GM23338 (cell line): ENCODE data around the gene BGLAP. TPM values are rescaled to one million over a fixed set of nuclear protein-coding genes. Genes with fewer than 3 reads are reported as not detected.

Experiments
- ATAC-seq: fragments of 200-7000 bp; cut with Tn5 transposase; 3 replicates; pipeline ENCODE4 v1.9.1; 2020
- DNase-seq: peaks from one replicate; pipeline ENCODE4 v3.0.0-alpha.2; 2015; ENCODE audit warnings: low spot score
- H2AFZ ChIP-seq: fragments of 200-600 bp; sonication (generic); 2 replicates; pipeline ENCODE4 v1.8.0; 2016; ENCODE audit warnings: antibody characterized with exemption, mild to moderate bottlenecking, moderate library complexity
- H3F3A ChIP-seq: fragments of 200-600 bp; sonication (generic); replicated peaks from 2 replicates; pipeline ENCODE4 v1.8.0; 2017; ENCODE audit warnings: antibody characterized with exemption, mixed run types, low read depth
- H3K27ac ChIP-seq: fragments of 200-600 bp; sonication (generic); 2 replicates; pipeline ENCODE4 v1.6.1; 2016; ENCODE audit warnings: low read depth
- H3K27me3 ChIP-seq: fragments of 200-600 bp; sonication (generic); 2 replicates; pipeline ENCODE4 v1.8.0; 2016; ENCODE audit warnings: mild to moderate bottlenecking, mixed run types, moderate library complexity; ENCODE audit not compliant: insufficient read depth
- H3K36me3 ChIP-seq: fragments of 200-600 bp; sonication (generic); 2 replicates; pipeline ENCODE4 v1.8.0; 2016; ENCODE audit warnings: mild to moderate bottlenecking; ENCODE audit not compliant: insufficient read depth
- H3K4me1 ChIP-seq: fragments of 200-600 bp; sonication (generic); 2 replicates; pipeline ENCODE4 v1.8.0; 2016; ENCODE audit warnings: mild to moderate bottlenecking, moderate library complexity; ENCODE audit not compliant: insufficient read depth
- H3K4me2 ChIP-seq: fragments of 200-600 bp; sonication (generic); 2 replicates; pipeline ENCODE4 v1.7.1; 2017; ENCODE audit warnings: mixed run types
- H3K4me3 ChIP-seq: fragments of 200-600 bp; sonication (generic); 2 replicates; pipeline ENCODE4 v1.6.1; 2016; ENCODE audit warnings: mixed run types
- H3K79me2 ChIP-seq: fragments of 200-600 bp; sonication (generic); replicated peaks from 2 replicates; pipeline ENCODE4 v1.8.0; 2017; ENCODE audit warnings: mild to moderate bottlenecking; ENCODE audit not compliant: insufficient read depth
- H3K9me2 ChIP-seq: fragments of 200-600 bp; sonication (generic); 2 replicates; pipeline ENCODE4 v1.8.0; 2017; ENCODE audit not compliant: insufficient read depth
- H4K20me1 ChIP-seq: fragments of 200-600 bp; sonication (generic); replicated peaks from 2 replicates; pipeline ENCODE4 v1.8.0; 2017; ENCODE audit warnings: mild to moderate bottlenecking; ENCODE audit not compliant: insufficient read depth
- H3K27ac Mint-ChIP-seq: 2 replicates; pipeline ENCODE4 v1.8.0; 2020; ENCODE audit warnings: inconsistent platforms, mild to moderate bottlenecking, moderate library complexity, mixed read lengths
- H3K27me3 Mint-ChIP-seq: 3 replicates; pipeline ENCODE4 v1.8.0; 2022; ENCODE audit warnings: low read depth, mild to moderate bottlenecking, moderate library complexity, mixed read lengths, inconsistent platforms; ENCODE audit not compliant: insufficient read depth, poor library complexity
- H3K36me3 Mint-ChIP-seq: 3 replicates; pipeline ENCODE4 v1.8.0; 2021; ENCODE audit warnings: low read depth, mild to moderate bottlenecking, inconsistent platforms, moderate library complexity, mixed read lengths
- H3K4me1 Mint-ChIP-seq: 3 replicates; pipeline ENCODE4 v1.8.0; 2020; ENCODE audit warnings: mild to moderate bottlenecking, inconsistent platforms, mixed read lengths
- H3K4me3 Mint-ChIP-seq: 3 replicates; pipeline ENCODE4 v1.8.0; 2021; ENCODE audit warnings: moderate library complexity, mild to moderate bottlenecking, inconsistent platforms, mixed read lengths
- H3K9me3 Mint-ChIP-seq: 3 replicates; pipeline ENCODE4 v1.8.0; 2020; ENCODE audit warnings: moderate library complexity, mild to moderate bottlenecking, inconsistent platforms, mixed read lengths
- CREB1 ChIP-seq: fragments of 250-450 bp; sonication (Bioruptor Pico); IDR thresholded peaks from 2 replicates; pipeline ENCODE4 v1.5.0; 2020; ENCODE audit warnings: low read depth, mild to moderate bottlenecking, moderate library complexity
- JUNB ChIP-seq: IDR thresholded peaks from one replicate; pipeline ENCODE4 v1.6.1; 2016; ENCODE audit warnings: antibody characterized with exemption; ENCODE audit not compliant: unreplicated experiment
- NANOG ChIP-seq: IDR thresholded peaks from 2 replicates; pipeline ENCODE4 v1.6.1; 2016; ENCODE audit warnings: antibody characterized with exemption, borderline replicate concordance
- POLR2AphosphoS5 ChIP-seq: IDR thresholded peaks from 2 replicates; pipeline ENCODE4 v1.6.1; 2016; ENCODE audit warnings: antibody characterized with exemption, low read depth
- STAT1 ChIP-seq: IDR thresholded peaks from one replicate; pipeline ENCODE4 v1.6.1; 2016; ENCODE audit warnings: antibody characterized with exemption; ENCODE audit not compliant: unreplicated experiment
- ZNF114 ChIP-seq: fragments of 250-450 bp; sonication (Bioruptor Pico); IDR thresholded peaks from 2 replicates; pipeline ENCODE4 v1.5.0; 2020; ENCODE audit warnings: mild to moderate bottlenecking, moderate library complexity
- ZNF331 ChIP-seq: fragments of 250-450 bp; sonication (Bioruptor Pico); IDR thresholded peaks from 2 replicates; pipeline ENCODE4 v1.5.0; 2020; ENCODE audit warnings: low read depth, mild to moderate bottlenecking, moderate library complexity
- polyA plus RNA-seq: library from polyadenylated mRNA; unstranded; fragments of >200 nt; fragmentation: Nextera tagmentation; extraction: Ambion mirVana; gene quantifications from 2 replicates; pipeline ENCODE4 v1.2.1, GENCODE V29; 2016
- small RNA-seq: library from RNA; depleted of rRNA; stranded (forward); fragments of <200 nt; gene quantifications from one replicate; pipeline ENCODE3, GENCODE V24; 2014; ENCODE audit warnings: low replicate concordance
- total RNA-seq: library from RNA; depleted of rRNA; stranded (reverse); fragments of >200 nt; shearing (Covaris generic); gene quantifications from 2 replicates; pipeline ENCODE4 v1.2.3, GENCODE V29; 2014; rRNA removed
- TF ChIP-seq, protein P1 (sequence below), 2 experiments: fragments of 200-600 bp in 1 of 2; sonication (generic) in 1 of 2; conservative IDR thresholded peaks; 2 replicates each; pipeline versions ENCODE4 v1.5.1 to v1.6.1; 2016 to 2017; ENCODE audit warnings: antibody characterized with exemption in 2 of 2, low read depth in 2 of 2, mild to moderate bottlenecking in 2 of 2, moderate library complexity in 1 of 2

The BGLAP gene
- total and polyA plus RNA-seq, 2 experiments from 2014 or later: 0.36 to 0.42 TPM

GRCh38 chr1:156289857-156290256 is 47.9 kb downstream of the BGLAP start:
- no peak overlapping the region for H2AFZ ChIP-seq
- H3K4me3 Mint-ChIP-seq: no peak overlapping the region
- no peak overlapping the region for H3K27ac Mint-ChIP-seq
- DNase-seq (no peak), ATAC-seq (no peak)
- no peak for TF ChIP-seq ZNF331 (CRISPR knock-in tag)
- no peak for TF ChIP-seq JUNB
- no peak for TF ChIP-seq STAT1
- no peak for TF ChIP-seq CREB1 (CRISPR knock-in tag)
- no peak for TF ChIP-seq ZNF114 (CRISPR knock-in tag)
- no peaks in the 10 kb centered on the region for H3K36me3 ChIP-seq
- peaks cover 3% of the 10 kb centered on the region for H3K4me1 Mint-ChIP-seq
- peaks cover 5% of the 10 kb centered on the region; the same call in 1 of the 2 replicates for H3F3A ChIP-seq
- H3K79me2 ChIP-seq: no peaks in the 10 kb centered on the region
- H3K4me2 ChIP-seq: no peak overlapping the region
- 0 out of 2 replicates have a peak, but pooled peaks cover 2% of the 10 kb centered on the region for H4K20me1 ChIP-seq
- H3K4me1 ChIP-seq: no peaks in the 10 kb centered on the region; the same call in 1 of the 2 replicates
- no peaks in the 10 kb centered on the region for H3K27me3 ChIP-seq
- no peak overlapping the region for H3K27ac ChIP-seq
- peaks cover 9% of the 10 kb centered on the region for H3K27me3 Mint-ChIP-seq
- peaks cover 2% of the 10 kb centered on the region; the same call in 1 of the 3 replicates for H3K36me3 Mint-ChIP-seq
- no peak overlapping the region for H3K4me3 ChIP-seq
- no peaks in the 10 kb centered on the region for H3K9me2 ChIP-seq
- no peaks in the 10 kb centered on the region for H3K9me3 Mint-ChIP-seq

DNA sequence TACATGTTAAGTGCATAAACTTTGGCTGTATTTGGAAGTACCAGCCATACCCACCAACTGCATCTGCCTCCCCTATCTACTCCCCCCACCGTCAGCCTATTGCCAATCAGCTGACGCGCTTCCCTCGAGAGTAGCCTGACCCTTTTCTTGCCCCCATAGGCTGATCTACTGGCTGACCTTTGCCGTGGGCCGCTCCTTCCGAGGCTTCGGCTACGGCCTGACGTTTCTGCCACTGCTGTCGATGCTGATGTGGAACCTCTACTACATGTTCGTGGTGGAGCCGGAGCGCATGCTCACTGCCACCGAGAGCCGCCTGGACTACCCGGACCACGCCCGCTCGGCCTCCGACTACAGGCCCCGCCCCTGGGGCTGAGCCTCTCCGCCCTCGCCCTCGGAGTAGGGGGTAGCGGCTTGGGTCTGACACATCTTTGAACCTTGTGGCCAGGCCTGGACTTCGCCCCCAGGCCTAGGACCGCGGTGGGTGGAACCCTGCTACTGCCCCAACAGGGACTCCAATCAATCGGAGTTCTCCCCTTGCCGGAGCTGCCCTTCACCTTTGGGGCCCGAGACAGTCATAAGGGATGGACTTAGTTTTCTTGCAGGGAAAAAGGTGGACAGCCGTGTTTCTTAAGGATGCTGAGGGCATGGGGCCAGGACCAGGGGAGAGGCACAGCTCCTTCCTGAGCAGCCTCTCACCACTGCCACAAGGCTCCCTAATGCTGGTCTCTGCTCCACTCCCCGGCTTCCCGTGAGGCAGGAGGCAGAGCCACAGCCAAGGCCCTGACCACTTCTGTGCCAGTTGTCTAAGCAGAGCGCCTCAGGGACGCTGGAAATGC is 49.5 kb downstream of the BGLAP start:
- Histone ChIP-seq H2AFZ (peak overlapping the region; percentile 48; the same call in 1 of the 2 replicates), H3K79me2 (no peaks in the 10 kb centered on the region), H3K4me3 (peak overlapping the region; percentile 59), H3K36me3 (no peaks in the 10 kb centered on the region), H4K20me1 (0 out of 2 replicates have a peak, but pooled peaks cover 2% of the 10 kb centered on the region), H3K9me2 (no peaks in the 10 kb centered on the region), H3K27me3 (no peaks in the 10 kb centered on the region), H3F3A (peaks cover 5% of the 10 kb centered on the region), H3K4me1 (no peaks in the 10 kb centered on the region; the same call in 1 of the 2 replicates), H3K27ac (no peak overlapping the region), H3K4me2 (peak overlapping the region; percentile 83)
- Mint-ChIP-seq H3K27me3 (peaks cover 6% of the 10 kb centered on the region), H3K4me1 (peaks cover 5% of the 10 kb centered on the region), H3K9me3 (no peaks in the 10 kb centered on the region), H3K27ac (peak overlapping the region; percentile 89), H3K4me3 (peak overlapping the region; percentile 81), H3K36me3 (peaks cover 2% of the 10 kb centered on the region; the same call in 1 of the 3 replicates)
- TF ChIP-seq POLR2AphosphoS5: peak; percentile 67
- TF ChIP-seq NANOG: no peak
- TF ChIP-seq CREB1 (CRISPR knock-in tag): no peak
- TF ChIP-seq JUNB: no peak
- TF ChIP-seq, protein P1, sequence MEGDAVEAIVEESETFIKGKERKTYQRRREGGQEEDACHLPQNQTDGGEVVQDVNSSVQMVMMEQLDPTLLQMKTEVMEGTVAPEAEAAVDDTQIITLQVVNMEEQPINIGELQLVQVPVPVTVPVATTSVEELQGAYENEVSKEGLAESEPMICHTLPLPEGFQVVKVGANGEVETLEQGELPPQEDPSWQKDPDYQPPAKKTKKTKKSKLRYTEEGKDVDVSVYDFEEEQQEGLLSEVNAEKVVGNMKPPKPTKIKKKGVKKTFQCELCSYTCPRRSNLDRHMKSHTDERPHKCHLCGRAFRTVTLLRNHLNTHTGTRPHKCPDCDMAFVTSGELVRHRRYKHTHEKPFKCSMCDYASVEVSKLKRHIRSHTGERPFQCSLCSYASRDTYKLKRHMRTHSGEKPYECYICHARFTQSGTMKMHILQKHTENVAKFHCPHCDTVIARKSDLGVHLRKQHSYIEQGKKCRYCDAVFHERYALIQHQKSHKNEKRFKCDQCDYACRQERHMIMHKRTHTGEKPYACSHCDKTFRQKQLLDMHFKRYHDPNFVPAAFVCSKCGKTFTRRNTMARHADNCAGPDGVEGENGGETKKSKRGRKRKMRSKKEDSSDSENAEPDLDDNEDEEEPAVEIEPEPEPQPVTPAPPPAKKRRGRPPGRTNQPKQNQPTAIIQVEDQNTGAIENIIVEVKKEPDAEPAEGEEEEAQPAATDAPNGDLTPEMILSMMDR (conservative IDR thresholded peaks at IDR 0.05; ENCODE audit: low read depth in 2 of 2): no peak
- ATAC-seq (peak; percentile 98), DNase-seq (peak; percentile 95)

Small RNA genes within 50 kb of the gene (small RNA-seq; reads per million reads assigned to genes)
- not detected for gene RF00568

Other genes starting within 250 kb of the BGLAP start
- 270 and 291 TPM in 2 replicates for gene SSR2, start 221.2 kb upstream of the BGLAP start, total RNA-seq
- gene SSR2, start 221.2 kb upstream of the BGLAP start, polyA plus RNA-seq: 130 and 136 TPM in 2 replicates
- gene UBQLN4, start 188.4 kb upstream of the BGLAP start, total RNA-seq: 28.4 and 30.5 TPM in 2 replicates
- gene UBQLN4, start 188.4 kb upstream of the BGLAP start, polyA plus RNA-seq: 10.0 and 11.2 TPM in 2 replicates
- gene LAMTOR2, start 187.4 kb upstream of the BGLAP start, total RNA-seq: 35.2 and 67.3 TPM in 2 replicates
- 108 and 113 TPM in 2 replicates for gene LAMTOR2, start 187.4 kb upstream of the BGLAP start, polyA plus RNA-seq
- gene RAB25, start 181.0 kb upstream of the BGLAP start, total RNA-seq: 21.3 and 30.0 TPM in 2 replicates
- 42.7 and 47.3 TPM in 2 replicates for gene RAB25, start 181.0 kb upstream of the BGLAP start, polyA plus RNA-seq
- 31.5 and 38.1 TPM in 2 replicates for gene MEX3A, start 159.7 kb upstream of the BGLAP start, total RNA-seq
- 18.5 and 19.7 TPM in 2 replicates for gene MEX3A, start 159.7 kb upstream of the BGLAP start, polyA plus RNA-seq
- gene LMNA, start 127.5 kb upstream of the BGLAP start, total RNA-seq: 56.3 and 68.9 TPM in 2 replicates
- gene LMNA, start 127.5 kb upstream of the BGLAP start, polyA plus RNA-seq: 35.5 and 38.9 TPM in 2 replicates
- 17.0 and 20.2 TPM in 2 replicates for gene SEMA4A, start 88.6 kb upstream of the BGLAP start, total RNA-seq
- 5.5 and 5.6 TPM in 2 replicates for gene SEMA4A, start 88.6 kb upstream of the BGLAP start, polyA plus RNA-seq
- gene SLC25A44, start 48.1 kb upstream of the BGLAP start, total RNA-seq: 19.9 and 25.1 TPM in 2 replicates
- 7.0 and 7.6 TPM in 2 replicates for gene SLC25A44, start 48.1 kb upstream of the BGLAP start, polyA plus RNA-seq
- 86.1 and 112 TPM in 2 replicates for gene PMF1, start 29.2 kb upstream of the BGLAP start, total RNA-seq
- 118 and 120 TPM in 2 replicates for gene PMF1, start 29.2 kb upstream of the BGLAP start, polyA plus RNA-seq
- 3.3 and 4.2 TPM in 2 replicates for gene PAQR6, start 5.9 kb downstream of the BGLAP start, total RNA-seq
- 2.4 and 2.6 TPM in 2 replicates for gene PAQR6, start 5.9 kb downstream of the BGLAP start, polyA plus RNA-seq
- gene SMG5, start 40.6 kb downstream of the BGLAP start, total RNA-seq: 109 and 118 TPM in 2 replicates
- 21.3 and 25.9 TPM in 2 replicates for gene SMG5, start 40.6 kb downstream of the BGLAP start, polyA plus RNA-seq
- 0.66 and 0.97 TPM in 2 replicates for gene TMEM79, start 42.1 kb downstream of the BGLAP start, total RNA-seq
- 1.3 and 1.5 TPM in 2 replicates for gene TMEM79, start 42.1 kb downstream of the BGLAP start, polyA plus RNA-seq
- 41.9 and 50.5 TPM in 2 replicates for gene GLMP, start 53.5 kb downstream of the BGLAP start, total RNA-seq
- gene GLMP, start 53.5 kb downstream of the BGLAP start, polyA plus RNA-seq: 32.3 and 33.6 TPM in 2 replicates
- gene VHLL, start 57.1 kb downstream of the BGLAP start, total RNA-seq: not detected in 2 replicates
- not detected in 2 replicates for gene VHLL, start 57.1 kb downstream of the BGLAP start, polyA plus RNA-seq
- gene CCT3, start 96.1 kb downstream of the BGLAP start, total RNA-seq: 526 and 618 TPM in 2 replicates
- 405 and 410 TPM in 2 replicates for gene CCT3, start 96.1 kb downstream of the BGLAP start, polyA plus RNA-seq
- 0.66 and 2.5 TPM in 2 replicates for gene TSACC, start 96.3 kb downstream of the BGLAP start, total RNA-seq
- gene TSACC, start 96.3 kb downstream of the BGLAP start, polyA plus RNA-seq: 9.3 and 9.8 TPM in 2 replicates
- 1.6 and 1.7 TPM in 2 replicates for gene RHBG, start 127.0 kb downstream of the BGLAP start, total RNA-seq
- gene RHBG, start 127.0 kb downstream of the BGLAP start, polyA plus RNA-seq: 1.2 and 2.1 TPM in 2 replicates